Measurements from ENCODE around the gene WDR11.

DNA sequence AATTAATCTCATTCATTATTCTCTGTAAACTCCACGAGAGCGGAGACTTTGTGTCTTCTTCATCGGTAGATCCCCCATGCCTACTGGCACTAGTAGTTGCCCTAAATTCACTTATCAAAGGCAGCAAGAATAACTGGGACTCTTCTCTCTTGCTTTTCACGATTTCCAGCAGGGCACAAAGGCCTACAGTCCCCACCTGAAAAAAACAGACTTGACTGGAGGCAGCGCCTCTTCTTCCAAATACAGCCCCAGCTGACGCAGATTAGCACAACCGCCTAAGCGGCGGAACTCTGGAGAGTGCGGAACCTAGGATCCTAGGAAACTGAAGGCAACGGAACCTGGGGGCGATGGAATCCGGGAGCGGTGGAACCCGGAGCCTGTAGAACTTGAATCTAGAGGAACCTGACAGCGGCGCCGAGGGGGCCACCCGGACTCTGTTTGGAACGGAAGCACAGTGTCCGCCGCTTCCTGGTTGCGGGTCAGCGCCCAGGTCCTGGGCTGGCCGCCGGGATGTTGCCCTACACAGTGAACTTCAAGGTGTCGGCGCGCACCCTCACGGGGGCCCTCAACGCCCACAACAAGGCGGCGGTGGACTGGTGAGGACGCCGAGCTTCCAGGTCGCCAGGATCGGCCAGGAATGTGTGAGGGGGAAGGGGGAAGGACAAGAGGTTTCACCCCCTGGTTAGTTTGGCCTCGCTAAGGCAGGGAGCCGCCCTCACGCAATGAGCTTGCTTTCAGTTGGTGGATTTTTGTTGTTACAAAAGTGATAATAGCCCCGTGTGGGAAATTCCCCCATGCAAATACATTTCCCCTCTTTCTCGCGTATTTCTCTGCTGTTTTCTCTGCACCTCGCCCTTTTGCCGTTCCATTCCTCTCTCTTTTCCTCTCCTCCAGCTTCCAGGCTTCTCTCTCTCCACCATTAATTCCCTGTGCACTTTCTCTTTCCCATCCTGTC, at the start of gene WDR11:
- TF ChIP-seq CTCF (IDR thresholded peaks at IDR 0.05) (no peak), POLR2A (IDR thresholded peaks at IDR 0.05) (peak; percentile 71 to 72)

All from adrenal gland (tissue), 5 donors.